GM20000 (cell line): ENCODE results near the gene ZNF208.
"Not testable (repeated sequence)": the region's sequence is repeated elsewhere in the genome, so short reads cannot be mapped to it uniquely, and the experiment has no call there.

ENCODE experiments used
- DNase-seq: peaks from one replicate; pipeline ENCODE4 v3.0.0; 2012; ENCODE audit warnings: low spot score
- TF ChIP-seq, protein P1 (sequence below): IDR thresholded peaks from 2 replicates; pipeline ENCODE4 v1.5.1; 2012; ENCODE audit warnings: mild to moderate bottlenecking, control low read depth; ENCODE audit errors: extremely low read depth, missing control alignments

ZNF208 gene

DNA sequence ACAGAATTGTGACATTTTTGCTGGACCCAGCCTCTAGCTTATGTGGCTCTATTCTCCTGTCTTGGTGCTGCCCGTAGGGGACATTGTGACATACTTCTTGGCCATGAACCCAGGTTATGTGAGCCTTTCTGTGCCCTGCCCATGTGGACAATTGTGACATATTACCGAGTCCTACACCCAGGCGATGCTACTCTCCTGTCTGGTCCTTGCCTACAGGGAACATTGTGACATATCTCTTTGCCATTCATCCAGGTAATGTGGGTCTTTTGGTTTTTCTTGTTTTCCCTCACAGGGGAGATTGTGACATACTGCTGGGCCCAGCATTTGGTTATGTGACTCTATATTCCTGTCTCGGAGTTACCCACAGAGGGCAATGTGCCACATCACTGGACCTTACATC, 103.2 kb downstream of the ZNF208 start:
- TF ChIP-seq, protein P1, sequence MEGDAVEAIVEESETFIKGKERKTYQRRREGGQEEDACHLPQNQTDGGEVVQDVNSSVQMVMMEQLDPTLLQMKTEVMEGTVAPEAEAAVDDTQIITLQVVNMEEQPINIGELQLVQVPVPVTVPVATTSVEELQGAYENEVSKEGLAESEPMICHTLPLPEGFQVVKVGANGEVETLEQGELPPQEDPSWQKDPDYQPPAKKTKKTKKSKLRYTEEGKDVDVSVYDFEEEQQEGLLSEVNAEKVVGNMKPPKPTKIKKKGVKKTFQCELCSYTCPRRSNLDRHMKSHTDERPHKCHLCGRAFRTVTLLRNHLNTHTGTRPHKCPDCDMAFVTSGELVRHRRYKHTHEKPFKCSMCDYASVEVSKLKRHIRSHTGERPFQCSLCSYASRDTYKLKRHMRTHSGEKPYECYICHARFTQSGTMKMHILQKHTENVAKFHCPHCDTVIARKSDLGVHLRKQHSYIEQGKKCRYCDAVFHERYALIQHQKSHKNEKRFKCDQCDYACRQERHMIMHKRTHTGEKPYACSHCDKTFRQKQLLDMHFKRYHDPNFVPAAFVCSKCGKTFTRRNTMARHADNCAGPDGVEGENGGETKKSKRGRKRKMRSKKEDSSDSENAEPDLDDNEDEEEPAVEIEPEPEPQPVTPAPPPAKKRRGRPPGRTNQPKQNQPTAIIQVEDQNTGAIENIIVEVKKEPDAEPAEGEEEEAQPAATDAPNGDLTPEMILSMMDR, result no peak
- no peak for DNase-seq

DNA sequence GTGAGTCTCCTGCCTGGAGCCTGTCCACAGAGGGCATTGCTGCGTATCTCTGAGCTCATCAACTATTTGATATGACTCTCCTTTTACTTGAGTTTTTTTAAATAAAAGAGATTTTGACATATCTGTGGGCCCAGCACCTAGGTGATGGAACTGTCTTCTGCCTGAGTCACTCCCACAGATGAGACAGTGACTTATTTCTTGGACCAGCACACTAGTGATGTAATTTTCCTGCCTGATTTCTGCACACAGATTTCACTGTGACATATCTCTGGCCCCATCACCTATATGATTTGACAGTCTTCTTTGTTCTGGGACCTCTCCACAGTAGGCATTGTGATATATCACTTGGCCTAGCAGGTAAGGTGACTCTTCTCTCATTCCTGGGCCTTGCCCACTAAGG, 108.2 kb downstream of the ZNF208 start:
- TF ChIP-seq, protein P1, result no peak
- no peak for DNase-seq

DNA sequence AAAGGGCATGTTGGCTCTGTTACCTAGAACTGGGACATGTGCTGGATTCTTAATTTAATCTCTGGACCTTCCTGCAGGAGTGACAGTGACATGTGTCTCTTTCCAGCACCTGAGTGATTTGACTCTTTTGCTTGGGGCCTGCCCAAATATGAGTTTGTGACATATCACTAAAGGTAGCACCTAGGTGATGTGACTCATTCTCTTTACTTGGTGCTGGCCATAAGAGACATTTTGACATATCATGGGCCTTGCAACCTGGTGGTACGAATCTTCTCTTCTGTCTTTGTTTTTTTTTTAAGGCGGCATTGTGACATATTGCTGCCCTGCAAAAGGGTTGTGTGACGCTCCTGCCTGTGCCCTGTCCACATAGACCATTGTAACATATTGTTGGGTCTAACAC, 108.9 kb downstream of the ZNF208 start:
- DNase-seq, result no peak
- TF ChIP-seq, protein P1, result no peak

DNA sequence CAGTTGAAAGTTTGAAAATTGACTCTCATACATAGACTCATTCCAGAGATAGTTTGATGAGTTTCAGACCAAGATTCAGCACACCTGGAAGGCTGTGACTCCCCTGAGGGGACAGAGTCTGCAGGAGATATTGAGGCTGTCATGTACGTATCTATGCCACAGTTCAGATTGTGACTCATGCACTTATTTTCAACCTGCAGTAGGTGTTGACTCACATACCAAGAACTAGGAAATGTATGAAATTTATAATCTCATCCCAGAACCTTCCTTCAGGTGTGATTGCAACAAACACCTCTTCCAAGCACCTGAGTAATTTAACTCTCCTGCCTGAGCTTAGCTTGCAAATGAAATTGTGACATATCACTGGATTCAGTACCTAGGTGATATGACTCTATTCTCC, 110.3 kb downstream of the ZNF208 start:
- TF ChIP-seq, protein P1, result no peak
- no peak for DNase-seq

DNA sequence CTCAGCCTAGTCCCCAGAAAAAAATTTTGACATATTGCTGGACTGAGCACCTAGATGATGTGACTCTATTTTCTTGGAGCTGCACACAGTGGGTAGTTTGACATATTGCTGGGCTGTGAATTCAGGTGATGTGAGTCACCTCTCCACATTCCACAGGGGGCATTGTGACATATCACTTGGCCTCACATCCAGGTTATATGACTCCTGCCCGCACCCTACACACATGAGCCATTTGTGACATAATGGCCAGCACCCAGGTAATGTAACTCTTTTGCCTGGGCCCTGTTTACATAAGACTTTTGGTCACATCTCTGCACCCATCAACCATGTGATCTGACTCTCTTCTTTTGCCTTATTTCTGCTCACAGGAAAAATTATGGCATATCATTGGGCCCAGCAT, 119.7 kb downstream of the ZNF208 start:
- DNase-seq, result no peak
- TF ChIP-seq, protein P1, result no peak

DNA sequence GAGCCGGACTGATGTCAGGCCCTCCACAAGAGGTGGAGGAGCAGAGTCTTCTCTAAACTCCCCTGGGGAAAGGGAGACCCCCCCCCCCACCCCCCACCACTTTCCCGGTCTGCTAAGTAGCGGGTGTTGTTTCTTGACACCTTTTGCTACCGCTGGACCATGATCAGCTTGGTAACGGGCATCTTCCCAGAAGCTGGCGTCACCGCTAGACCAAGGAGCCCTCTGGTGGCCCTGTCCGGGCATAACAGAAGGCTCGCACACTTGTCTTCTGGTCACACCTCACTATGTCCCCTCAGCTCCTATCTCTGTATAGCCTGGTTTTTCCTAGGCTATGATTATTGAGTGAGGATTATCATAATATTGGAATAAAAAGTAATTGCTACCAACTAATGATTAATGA, 120.7 kb downstream of the ZNF208 start:
- DNase-seq, result not testable (repeated sequence)

DNA sequence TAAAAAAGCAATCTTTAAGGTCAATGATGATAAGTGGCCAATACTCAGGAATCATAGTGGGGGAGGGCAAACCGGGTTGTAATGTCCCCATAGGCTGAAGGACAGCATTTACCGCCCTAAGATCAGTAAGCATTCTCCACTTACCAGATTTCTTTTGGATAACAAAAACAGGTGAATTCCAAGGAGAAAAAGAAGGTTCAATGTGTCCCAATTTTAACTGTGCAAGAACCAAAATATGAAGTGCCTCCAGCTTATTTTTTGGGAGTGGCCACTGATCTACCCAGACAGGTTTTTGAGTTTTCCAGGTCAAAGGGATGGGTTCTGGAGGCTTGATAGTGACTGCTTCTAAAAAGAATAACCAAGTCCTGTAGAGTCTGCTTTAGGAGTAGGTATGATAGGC, 125.2 kb downstream of the ZNF208 start:
- not testable (repeated sequence) for DNase-seq

DNA sequence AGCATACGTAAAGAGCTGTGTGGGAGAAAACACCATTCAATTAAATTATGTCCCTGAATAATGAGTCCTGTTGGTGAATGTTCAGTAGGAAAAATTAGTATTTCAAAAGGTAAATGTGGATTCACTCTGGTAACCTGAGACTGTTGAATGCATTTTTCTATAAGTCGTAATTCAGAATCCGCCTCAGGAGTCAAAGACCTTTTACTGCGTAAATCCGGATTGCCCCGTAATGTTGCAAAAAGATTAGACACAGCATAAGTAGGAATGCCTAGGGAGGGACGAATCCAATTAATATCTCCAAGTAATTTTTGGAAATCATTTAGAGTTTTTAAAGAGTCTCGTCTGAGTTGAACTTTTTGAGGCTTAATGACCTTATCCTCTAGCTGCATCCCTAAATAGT, 126.0 kb downstream of the ZNF208 start:
- not testable (repeated sequence) for DNase-seq

DNA sequence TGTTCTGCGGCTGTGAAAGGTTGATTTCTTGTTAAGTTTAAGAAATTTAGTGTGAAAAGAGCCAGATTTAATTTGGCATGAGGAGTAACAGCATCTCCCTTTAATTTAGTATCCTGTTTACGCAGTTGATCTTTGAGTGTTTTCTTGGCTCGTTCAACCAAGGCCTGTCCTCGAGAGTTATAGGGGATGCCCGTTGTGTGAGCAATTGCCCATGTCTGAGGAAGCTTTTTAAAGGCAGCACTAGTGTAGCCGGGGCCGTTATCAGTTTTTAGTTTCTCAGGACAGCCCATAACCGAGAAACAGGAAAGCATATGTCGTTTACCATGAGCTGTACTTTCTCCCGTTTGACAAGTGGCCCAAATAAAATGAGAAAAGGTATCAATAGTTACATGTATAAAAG, 127.2 kb downstream of the ZNF208 start:
- TF ChIP-seq, protein P1, result no peak
- DNase-seq, result no peak
